Gastroesophageal sphincter (tissue), 4 donors: ENCODE results near the gene MPZL3. TPM values are rescaled to one million over a fixed set of nuclear protein-coding genes. Genes with fewer than 3 reads are reported as not detected.

Source experiments
- ATAC-seq: fragments of 150-250 bp; one replicate; pipeline ENCODE4 v1.9.1; 2016; ENCODE audit warnings: mild to moderate bottlenecking, moderate library complexity
- H3K27ac ChIP-seq, 4 donors: fragments of 200-600 bp; sonication (generic) in 3 of 4; 1 replicate in 3 of 4; 2 replicates in 1 of 4; pipeline ENCODE4 v1.5.1; 2016 to 2019
- H3K27me3 ChIP-seq: fragments of 200-600 bp; sonication (generic); one replicate; pipeline ENCODE4 v1.5.1; 2019
- H3K36me3 ChIP-seq, 2 donors: fragments of 200-600 bp; sonication (generic); one replicate each; pipeline ENCODE4 v1.5.1; 2019; ENCODE audit warnings: control low read depth in 1 of 2
- H3K4me1 ChIP-seq, 3 donors: fragments of 200-600 bp; sonication (generic); 1 replicate in 2 of 3; 2 replicates in 1 of 3; pipeline ENCODE4 v1.5.1; 2016 to 2019; ENCODE audit warnings: control low read depth in 2 of 3
- H3K4me3 ChIP-seq, 2 donors: fragments of 200-600 bp; sonication (generic); one replicate each; pipeline ENCODE4 v1.5.1; 2019; ENCODE audit warnings: mild to moderate bottlenecking in 1 of 2, moderate library complexity in 1 of 2
- H3K9me3 ChIP-seq, 3 donors: fragments of 200-600 bp; sonication (generic); one replicate each; pipeline ENCODE4 v1.5.1; 2017 to 2019; ENCODE audit warnings: control low read depth in 2 of 3
- EP300 ChIP-seq: sonication (generic); formaldehyde crosslinking; IDR thresholded peaks from one replicate; pipeline ENCODE4 v1.6.1; 2017; ENCODE audit warnings: antibody characterized with exemption, mild to moderate bottlenecking
- POLR2A ChIP-seq, 2 donors: fragments of 450-650 bp; IDR thresholded peaks; one replicate each; pipeline ENCODE4 v1.6.1; 2017; ENCODE audit warnings: antibody characterized with exemption in 2 of 2, mild to moderate bottlenecking in 2 of 2, moderate library complexity in 1 of 2
- POLR2AphosphoS5 ChIP-seq: sonication (generic); formaldehyde crosslinking; IDR thresholded peaks from one replicate; pipeline ENCODE4 v1.6.1; 2017; ENCODE audit warnings: antibody characterized with exemption
- WGBS, 2 donors: methylation state at CpG; one replicate each; pipeline ENCODE4 v1.1.5; 2018; ENCODE audit warnings: low coverage in 1 of 2; 5-methylcytosine and 5-hydroxymethylcytosine counted together
- total RNA-seq, 4 donors: library from RNA; depleted of rRNA; stranded (reverse); fragments of >200 nt; gene quantifications; one replicate each; pipeline ENCODE4 v1.1.0, GENCODE V29; 2016
- TF ChIP-seq, protein P1 (sequence below), 4 experiments: fragments of 200-600 bp in 2 of 4; fragments of 450-650 bp in 2 of 4; sonication (generic) in 1 of 4; IDR thresholded peaks; one replicate each; pipeline ENCODE4 v1.5.1; 2017 to 2019; ENCODE audit warnings: antibody characterized with exemption in 4 of 4, mild to moderate bottlenecking in 2 of 4, moderate library complexity in 2 of 4

Gene MPZL3
- total RNA-seq, 4 donors from 2014 or later = 0.54 to 3.8 (median 0.65) TPM

DNA sequence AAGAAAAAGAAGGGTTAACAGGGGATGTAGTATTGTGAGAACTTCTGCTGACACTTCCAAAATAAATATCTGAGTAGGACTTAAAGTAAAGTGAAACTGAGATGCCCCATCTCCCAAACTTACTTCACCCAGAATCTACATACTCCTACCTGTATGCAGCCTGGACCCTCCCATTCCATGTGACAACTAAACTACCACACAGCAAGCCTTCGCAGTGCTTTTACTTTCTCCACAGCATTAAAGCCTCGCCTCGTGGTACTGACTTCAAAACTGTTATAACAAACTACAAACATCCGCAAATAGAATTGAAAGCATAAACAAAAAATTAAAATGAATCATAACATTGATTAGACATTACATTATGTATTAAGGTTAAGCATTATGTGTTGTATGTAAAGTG is 10.9 kb upstream of the MPZL3 start:
- WGBS, 2 donors = 67 to 69% methylated on average over 4 of the region's 4 CpGs
- TF ChIP-seq, protein P1, sequence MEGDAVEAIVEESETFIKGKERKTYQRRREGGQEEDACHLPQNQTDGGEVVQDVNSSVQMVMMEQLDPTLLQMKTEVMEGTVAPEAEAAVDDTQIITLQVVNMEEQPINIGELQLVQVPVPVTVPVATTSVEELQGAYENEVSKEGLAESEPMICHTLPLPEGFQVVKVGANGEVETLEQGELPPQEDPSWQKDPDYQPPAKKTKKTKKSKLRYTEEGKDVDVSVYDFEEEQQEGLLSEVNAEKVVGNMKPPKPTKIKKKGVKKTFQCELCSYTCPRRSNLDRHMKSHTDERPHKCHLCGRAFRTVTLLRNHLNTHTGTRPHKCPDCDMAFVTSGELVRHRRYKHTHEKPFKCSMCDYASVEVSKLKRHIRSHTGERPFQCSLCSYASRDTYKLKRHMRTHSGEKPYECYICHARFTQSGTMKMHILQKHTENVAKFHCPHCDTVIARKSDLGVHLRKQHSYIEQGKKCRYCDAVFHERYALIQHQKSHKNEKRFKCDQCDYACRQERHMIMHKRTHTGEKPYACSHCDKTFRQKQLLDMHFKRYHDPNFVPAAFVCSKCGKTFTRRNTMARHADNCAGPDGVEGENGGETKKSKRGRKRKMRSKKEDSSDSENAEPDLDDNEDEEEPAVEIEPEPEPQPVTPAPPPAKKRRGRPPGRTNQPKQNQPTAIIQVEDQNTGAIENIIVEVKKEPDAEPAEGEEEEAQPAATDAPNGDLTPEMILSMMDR (IDR thresholded peaks at IDR 0.05) = no peak
- TF ChIP-seq POLR2A (IDR thresholded peaks at IDR 0.05) = no peak
- no peak for TF ChIP-seq POLR2AphosphoS5
- TF ChIP-seq EP300 = no peak
- Histone ChIP-seq H3K27me3 (peaks cover 72% of the 10 kb centered on the region), H3K4me3 (no peak overlapping the region), H3K27ac (no peak overlapping the region), H3K4me1 (peaks cover 0 to 12% (median 0%) of the 10 kb centered on the region in 3 donors), H3K36me3 (no peaks in the 10 kb centered on the region), H3K9me3 (no peaks in the 10 kb centered on the region)
- no peak for ATAC-seq

DNA sequence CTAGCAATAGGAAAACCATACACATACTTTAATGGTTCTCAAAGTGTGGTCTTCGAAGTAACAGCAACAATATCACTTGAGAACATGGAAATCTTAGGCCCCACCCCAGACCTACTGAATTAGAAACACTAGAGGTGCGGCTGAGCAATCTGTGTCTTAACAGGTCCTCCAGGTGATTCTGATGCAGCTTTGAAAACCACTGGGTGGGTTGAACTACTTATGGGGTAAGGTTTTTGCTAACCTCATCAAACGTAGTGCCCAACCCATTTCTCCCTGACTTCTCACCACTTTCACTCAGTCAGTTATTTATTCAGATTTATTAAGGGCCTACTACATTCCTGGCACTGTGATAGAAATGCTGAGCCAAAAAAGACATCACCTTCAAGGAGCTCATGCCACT is 8.2 kb upstream of the MPZL3 start:
- Histone ChIP-seq H3K9me3 (no peaks in the 10 kb centered on the region), H3K4me3 (no peak overlapping the region), H3K36me3 (no peaks in the 10 kb centered on the region), H3K4me1 (peaks cover 0 to 12% (median 0%) of the 10 kb centered on the region in 3 donors), H3K27me3 (peaks cover 68% of the 10 kb centered on the region), H3K27ac (no peak overlapping the region)
- TF ChIP-seq POLR2AphosphoS5 (no peak), POLR2A (IDR thresholded peaks at IDR 0.05) (no peak), EP300 (no peak)
- TF ChIP-seq, protein P1 (IDR thresholded peaks at IDR 0.05) = no peak
- no peak for ATAC-seq
- WGBS, 2 donors = 73 to 85% methylated on average over 2 of the region's 3 CpGs

DNA sequence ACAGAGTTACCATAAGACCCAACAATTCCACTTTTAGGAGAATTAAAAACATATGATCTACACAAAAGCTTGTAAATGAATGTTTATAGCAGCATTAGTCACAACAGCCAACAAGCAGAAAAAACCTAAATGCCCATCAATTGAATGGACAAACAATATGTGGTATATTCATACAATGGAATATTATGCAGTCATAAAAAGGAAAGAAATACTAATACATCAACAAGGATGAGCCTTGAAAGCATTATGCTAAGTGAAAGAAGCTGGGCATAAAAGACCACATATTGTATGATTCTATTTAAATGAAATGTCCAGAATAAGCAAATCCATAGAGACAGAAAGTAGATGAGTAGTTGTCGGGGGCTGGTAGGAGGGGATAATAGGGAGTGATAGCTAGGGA is 7.0 kb upstream of the MPZL3 start:
- whole genome bisulfite sequencing, 2 donors = 92 to 100% methylated on average over 1 of the region's 1 CpG
- no peak for ATAC-seq
- peaks cover 67% of the 10 kb centered on the region for H3K27me3 ChIP-seq

DNA sequence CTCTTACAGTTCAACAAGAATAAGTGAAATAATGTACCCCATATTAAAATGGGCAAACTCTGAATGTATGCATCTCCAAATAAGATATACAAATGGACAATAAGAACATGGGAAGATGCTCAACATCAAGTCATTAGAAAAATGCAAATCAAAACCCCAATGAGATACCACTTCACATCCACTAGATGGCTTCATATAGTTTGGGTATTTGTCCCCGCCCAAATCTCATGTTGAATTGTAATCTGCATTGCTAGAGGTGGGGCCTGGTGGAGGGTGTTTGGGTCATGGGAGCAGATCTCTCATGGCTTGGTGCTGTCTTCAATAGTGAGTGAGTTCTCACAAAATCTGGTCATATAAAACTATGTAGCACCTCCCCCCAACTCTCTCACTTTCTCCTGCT is 6.2 kb upstream of the MPZL3 start:
- Histone ChIP-seq H3K9me3 (no peaks in the 10 kb centered on the region), H3K27me3 (peaks cover 64% of the 10 kb centered on the region), H3K36me3 (no peaks in the 10 kb centered on the region), H3K4me3 (no peak overlapping the region), H3K27ac (no peak overlapping the region), H3K4me1 (peaks cover 0 to under 1% (median 0%) of the 10 kb centered on the region in 3 donors)
- TF ChIP-seq POLR2A (IDR thresholded peaks at IDR 0.05) (no peak), EP300 (no peak), POLR2AphosphoS5 (no peak)
- TF ChIP-seq, protein P1 (IDR thresholded peaks at IDR 0.05) = no peak
- WGBS, 2 donors = 0% methylated on average over 1 of the region's 1 CpG
- no peak for ATAC-seq

More for the DNA sequence above, 7.0 kb upstream of the MPZL3 start:
- peaks cover 0 to 8% (median 0%) of the 10 kb centered on the region in 3 donors for H3K4me1 ChIP-seq
- no peaks in the 10 kb centered on the region for H3K9me3 ChIP-seq
- TF ChIP-seq, protein P1 (IDR thresholded peaks at IDR 0.05) = no peak
- TF ChIP-seq EP300 = no peak
- no peak for TF ChIP-seq POLR2A (IDR thresholded peaks at IDR 0.05)
- TF ChIP-seq POLR2AphosphoS5 = no peak
- H3K4me3 ChIP-seq = no peak overlapping the region
- no peak overlapping the region for H3K27ac ChIP-seq
- H3K36me3 ChIP-seq = no peaks in the 10 kb centered on the region

DNA sequence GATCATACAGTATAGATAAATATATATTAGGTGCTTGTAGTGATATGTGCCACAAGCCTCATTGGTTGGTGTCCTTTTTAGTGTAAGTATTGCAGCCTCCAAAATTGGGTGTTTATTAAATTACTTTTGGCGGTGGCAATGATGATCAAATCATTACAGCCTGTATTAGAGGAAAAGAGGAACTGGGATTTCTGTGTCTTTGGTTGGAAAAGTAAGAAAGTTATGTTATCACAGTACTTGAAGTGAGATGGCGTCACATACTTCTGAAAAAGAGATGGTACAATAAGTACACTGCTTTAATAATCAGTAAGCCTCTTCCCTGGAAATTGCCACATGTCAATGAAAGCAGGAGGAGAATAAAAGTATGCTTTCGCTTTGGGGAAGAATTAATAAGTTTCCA is 523 bp upstream of the MPZL3 start:
- ATAC-seq = no peak
- peak overlapping the region in 1 of 2 donors; percentile 70 for H3K4me3 ChIP-seq

More for the DNA sequence above, 523 bp upstream of the MPZL3 start:
- H3K27ac ChIP-seq = peak overlapping the region in 1 of 4 donors; percentile 62
- H3K36me3 ChIP-seq = no peaks in the 10 kb centered on the region
- no peak for TF ChIP-seq POLR2A (IDR thresholded peaks at IDR 0.05)
- TF ChIP-seq, protein P1 (IDR thresholded peaks at IDR 0.05) = no peak
- no peak for TF ChIP-seq EP300
- no peak for TF ChIP-seq POLR2AphosphoS5
- 70 to 72% methylated on average over 3 of the region's 3 CpGs for WGBS, 2 donors
- H3K4me1 ChIP-seq = peaks cover 0 to 12% (median 0%) of the 10 kb centered on the region in 3 donors
- no peaks in the 10 kb centered on the region for H3K9me3 ChIP-seq
- peaks cover 48% of the 10 kb centered on the region for H3K27me3 ChIP-seq
